Mucosa of descending colon (tissue), 3 donors: ENCODE data around the gene NAT14. TPM values are rescaled to one million over a fixed set of nuclear protein-coding genes. Genes with fewer than 3 reads are reported as not detected.
"Not testable (repeated sequence)": the region's sequence is repeated elsewhere in the genome, so short reads cannot be mapped to it uniquely, and the experiment has no call there.

Experiments
- ATAC-seq: fragments of 200-7000 bp; cut with Tn5 transposase; one replicate; pipeline ENCODE4 v1.9.1; 2020; ENCODE audit warnings: mild to moderate bottlenecking, moderate library complexity
- DNase-seq, 3 donors: peaks; one replicate each; pipeline ENCODE4 v3.0.0-alpha.2; 2020
- H3K36me3 ChIP-seq: fragments of 200-600 bp; one replicate; pipeline ENCODE4 v1.8.0; 2021; ENCODE audit warnings: low read depth, mild to moderate bottlenecking
- H3K4me1 ChIP-seq: fragments of 200-600 bp; one replicate; pipeline ENCODE4 v1.8.0; 2021; ENCODE audit warnings: low read depth, mild to moderate bottlenecking
- H3K4me3 ChIP-seq: fragments of 200-600 bp; one replicate; pipeline ENCODE4 v1.8.0; 2021; ENCODE audit warnings: mild to moderate bottlenecking
- H3K9me3 ChIP-seq: fragments of 200-600 bp; one replicate; pipeline ENCODE4 v1.8.0; 2021; ENCODE audit warnings: mild to moderate bottlenecking
- intact Hi-C, 2 donors: fragments of 100-400 bp; cut with DNase I in 1 of 2; cut with micrococcal nuclease in 1 of 2; formaldehyde crosslinking; loops; one replicate each; pipeline versions ENCODE4 v1.11.0 to v1.11.1; 2022; cut with DNase I, micrococcal nuclease
- total RNA-seq, 3 donors: library from RNA; stranded (reverse); fragmentation: NEBNext Ultra II Directional in 2 of 3; extraction: Animal tissue kit (Norgen Biotek cat#: 25700) in 2 of 3; gene quantifications; one replicate each; pipeline versions ENCODE4 v1.2.1 to v1.2.4, GENCODE V29; 2021 to 2023
- TF ChIP-seq, protein P1 (sequence below): fragments of 200-600 bp; IDR thresholded peaks from one replicate; pipeline ENCODE4 v1.8.0; 2022; ENCODE audit warnings: antibody characterized with exemption, mild to moderate bottlenecking
- donor health status: DM: no; HTN: no; CAD: no; lungs with moderate emphysema.
- donor health status: DM: no; HTN: no; CAD: no.
- donor health status: DM: no; HTN: yes; CAD: no.

NAT14 gene
- total RNA-seq, 3 donors from 2014 or later = 3.9 to 21.7 (median 5.5) TPM

DNA sequence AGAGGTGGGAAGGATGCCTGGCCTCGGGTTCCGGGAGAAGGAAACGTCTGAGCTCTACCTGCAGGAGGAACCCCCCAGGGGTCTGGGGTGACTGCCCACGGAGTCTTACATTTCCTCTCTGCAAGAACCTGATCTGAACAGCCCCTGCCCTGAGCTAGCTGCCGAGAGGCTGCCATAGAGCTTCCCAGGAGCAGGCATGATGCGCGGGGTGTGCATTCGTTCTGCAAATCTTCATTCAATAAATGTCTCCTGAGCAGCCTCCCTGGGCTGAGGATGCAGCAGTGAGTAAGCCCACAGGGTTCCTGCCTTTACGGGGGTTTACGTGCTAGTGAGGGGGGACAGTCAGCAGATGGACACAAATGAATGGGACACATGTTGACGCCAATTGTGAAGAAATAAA lies 40.3 kb upstream of the NAT14 start:
- H3K4me3 ChIP-seq = no peak overlapping the region
- ATAC-seq = no peak
- H3K36me3 ChIP-seq = no peaks in the 10 kb centered on the region
- no peaks in the 10 kb centered on the region for H3K9me3 ChIP-seq
- peaks cover 6% of the 10 kb centered on the region for H3K4me1 ChIP-seq
- intact Hi-C loops = no loop called here
- TF ChIP-seq, protein P1, sequence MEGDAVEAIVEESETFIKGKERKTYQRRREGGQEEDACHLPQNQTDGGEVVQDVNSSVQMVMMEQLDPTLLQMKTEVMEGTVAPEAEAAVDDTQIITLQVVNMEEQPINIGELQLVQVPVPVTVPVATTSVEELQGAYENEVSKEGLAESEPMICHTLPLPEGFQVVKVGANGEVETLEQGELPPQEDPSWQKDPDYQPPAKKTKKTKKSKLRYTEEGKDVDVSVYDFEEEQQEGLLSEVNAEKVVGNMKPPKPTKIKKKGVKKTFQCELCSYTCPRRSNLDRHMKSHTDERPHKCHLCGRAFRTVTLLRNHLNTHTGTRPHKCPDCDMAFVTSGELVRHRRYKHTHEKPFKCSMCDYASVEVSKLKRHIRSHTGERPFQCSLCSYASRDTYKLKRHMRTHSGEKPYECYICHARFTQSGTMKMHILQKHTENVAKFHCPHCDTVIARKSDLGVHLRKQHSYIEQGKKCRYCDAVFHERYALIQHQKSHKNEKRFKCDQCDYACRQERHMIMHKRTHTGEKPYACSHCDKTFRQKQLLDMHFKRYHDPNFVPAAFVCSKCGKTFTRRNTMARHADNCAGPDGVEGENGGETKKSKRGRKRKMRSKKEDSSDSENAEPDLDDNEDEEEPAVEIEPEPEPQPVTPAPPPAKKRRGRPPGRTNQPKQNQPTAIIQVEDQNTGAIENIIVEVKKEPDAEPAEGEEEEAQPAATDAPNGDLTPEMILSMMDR = no peak
- DNase-seq = no peak

- no peaks in the 10 kb centered on the region for H3K36me3 ChIP-seq
- intact Hi-C loops = no loop called here
- H3K4me3 ChIP-seq = no peak overlapping the region
- H3K9me3 ChIP-seq = no peaks in the 10 kb centered on the region
- TF ChIP-seq, protein P1 = no peak
- DNase-seq (no peak), ATAC-seq (no peak)
- peaks cover 6% of the 10 kb centered on the region for H3K4me1 ChIP-seq
Measured at GRCh38 chr19:55446060-55446459, 38.9 kb upstream of the NAT14 start.

DNA sequence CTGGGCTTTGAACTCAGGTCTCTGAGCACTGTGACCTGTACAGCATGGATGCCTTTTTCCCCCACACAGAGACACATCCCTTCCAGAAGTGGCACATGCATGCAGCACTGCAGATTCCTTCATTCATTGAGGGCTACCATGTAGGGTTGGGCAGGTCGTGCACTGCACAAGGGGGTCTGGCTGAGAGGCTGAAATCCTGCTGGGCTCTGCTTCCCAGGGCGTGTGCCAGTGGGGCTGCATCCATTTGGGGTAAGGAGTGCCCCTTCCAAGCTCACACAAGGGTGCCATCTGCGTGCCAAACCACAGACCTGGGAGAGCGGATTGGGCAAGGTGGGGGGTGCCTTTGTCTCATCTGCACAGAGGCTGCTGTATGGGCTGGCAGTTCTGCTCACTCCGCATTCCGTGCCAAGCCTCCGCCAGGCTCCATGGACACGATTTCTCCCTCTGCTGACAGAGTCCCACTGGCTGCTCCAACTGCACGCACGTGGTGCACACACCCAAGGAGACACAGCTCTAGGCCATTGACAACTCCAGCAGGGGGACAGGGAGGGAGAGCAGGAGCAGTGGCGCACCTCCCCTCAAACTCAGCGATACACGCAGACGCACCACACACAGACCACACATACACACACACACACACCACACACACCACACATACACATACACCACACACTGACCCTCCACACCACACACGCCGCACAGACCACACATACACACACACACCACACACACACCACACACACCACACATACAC lies 37.4 kb upstream of the NAT14 start:
- ATAC-seq (peak; percentile 39), DNase-seq (no peak)
- no peak overlapping the region for H3K4me3 ChIP-seq
- intact Hi-C loops = no loop called here
- H3K9me3 ChIP-seq = no peaks in the 10 kb centered on the region
- no peaks in the 10 kb centered on the region for H3K36me3 ChIP-seq
- peaks cover 9% of the 10 kb centered on the region for H3K4me1 ChIP-seq
- TF ChIP-seq, protein P1 = no peak

DNA sequence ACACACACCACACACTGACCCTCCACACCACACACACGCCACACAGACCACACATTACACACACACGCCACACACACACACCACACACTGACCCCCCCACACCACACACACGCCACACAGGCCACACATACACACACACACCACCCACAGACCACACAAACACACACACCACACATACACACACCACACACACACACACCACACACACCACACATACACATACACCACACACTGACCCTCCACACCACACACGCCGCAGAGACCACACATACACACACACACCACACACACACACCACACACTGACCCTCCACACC lies 36.9 kb upstream of the NAT14 start:
- intact Hi-C loops, H3K36me3 ChIP-seq, H3K4me3 ChIP-seq, H3K9me3 ChIP-seq, ATAC-seq, H3K4me1 ChIP-seq, DNase-seq: not testable (repeated sequence)

DNA sequence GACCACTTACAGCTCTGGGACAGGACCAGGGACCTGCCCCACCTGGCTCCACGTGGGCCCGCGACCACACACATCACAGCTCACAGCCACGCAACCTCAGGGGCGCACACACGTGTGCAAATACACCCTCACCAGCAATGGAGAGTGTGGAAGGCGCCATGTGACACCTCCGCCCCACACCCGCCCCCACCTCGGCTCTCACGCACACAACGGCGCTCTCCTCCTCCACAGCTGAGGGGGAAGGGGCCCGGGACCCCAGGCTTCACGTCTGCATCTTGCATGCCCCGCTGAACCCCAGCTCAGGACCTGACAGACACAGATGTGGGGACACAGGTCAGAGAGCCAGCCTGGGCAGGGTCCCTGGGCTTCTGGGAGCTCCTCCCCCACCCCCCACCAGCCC lies 35.5 kb upstream of the NAT14 start:
- Histone ChIP-seq H3K4me3 (no peak overlapping the region), H3K36me3 (no peaks in the 10 kb centered on the region), H3K9me3 (no peaks in the 10 kb centered on the region), H3K4me1 (peaks cover 9% of the 10 kb centered on the region)
- DNase-seq (no peak), ATAC-seq (no peak)
- TF ChIP-seq, protein P1 = no peak
- intact Hi-C loops = no loop called here

GRCh38 chr19:55451163-55451964 lies 33.6 kb upstream of the NAT14 start:
- DNase-seq (no peak), ATAC-seq (no peak)
- intact Hi-C loops = no loop called here
- Histone ChIP-seq H3K36me3 (no peaks in the 10 kb centered on the region), H3K9me3 (no peaks in the 10 kb centered on the region), H3K4me1 (peaks cover 9% of the 10 kb centered on the region), H3K4me3 (no peak overlapping the region)
- TF ChIP-seq, protein P1 = no peak
